AG04449 (cell line): ENCODE measurements around the gene PNPLA7.

Source experiments
- CTCF ChIA-PET: fragments of 350-600 bp; formaldehyde crosslinking; extraction: SDS; loops from one replicate; lab custom pipeline; 2021; ENCODE audit warnings: antibody characterized with exemption; lab: Yijun Ruan, JAX
- POLR2A ChIA-PET: fragments of 400-600, 350-600 bp; formaldehyde crosslinking; extraction: SDS; loops from one replicate; lab custom pipeline; 2020; ENCODE audit warnings: antibody characterized with exemption, inconsistent platforms; lab: Yijun Ruan, JAX
- DNase-seq: peaks from one replicate; pipeline ENCODE4 v3.0.0-alpha.2; 2010; ENCODE audit warnings: low read depth, low spot score
- H3K4me3 ChIP-seq: 2 replicates; pipeline ENCODE4 v1.5.1; 2011; ENCODE audit warnings: low read depth, mild to moderate bottlenecking, control low read depth, low read length
- CTCF ChIP-seq: IDR thresholded peaks from one replicate; pipeline ENCODE4 v1.5.1; 2011; ENCODE audit warnings: mild to moderate bottlenecking, moderate library complexity, low read length, control low read depth, inconsistent platforms; ENCODE audit not compliant: insufficient read depth; ENCODE audit errors: missing control alignments

PNPLA7 gene

DNA sequence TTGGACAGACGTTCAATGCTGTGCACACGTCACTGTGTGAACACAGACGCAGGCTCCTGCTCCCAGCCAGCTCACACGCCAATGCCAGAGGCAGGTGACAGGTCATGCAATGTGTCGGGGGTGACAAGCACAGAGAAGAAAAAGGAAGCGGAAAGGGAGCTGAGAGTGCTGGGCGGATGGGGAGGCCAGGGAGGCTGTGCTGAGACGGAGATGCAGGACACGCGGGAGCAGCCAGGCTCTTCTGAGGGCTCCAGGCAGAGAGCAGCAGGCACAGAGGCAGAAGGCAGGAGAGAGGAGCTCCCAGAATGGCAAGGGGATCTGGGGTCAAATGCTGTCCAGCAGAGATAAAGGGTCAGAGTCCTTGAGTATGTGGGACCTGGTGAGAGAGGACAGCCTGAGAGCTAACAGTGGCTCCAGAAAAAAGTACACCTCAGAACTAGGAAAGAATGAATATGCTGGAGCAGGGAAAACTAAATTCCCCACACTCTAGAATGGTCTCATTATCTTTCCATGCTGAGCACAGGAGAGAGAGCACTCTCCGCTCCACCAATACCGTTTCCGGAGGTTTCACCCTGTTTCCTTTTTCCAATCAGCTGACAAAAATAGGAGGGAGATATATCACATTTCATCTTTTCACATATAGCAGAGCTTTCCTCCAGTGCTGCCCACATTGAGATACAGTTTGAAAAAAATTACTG lies 58.3 kb downstream of the PNPLA7 start:
- CTCF ChIA-PET, result no interaction called here
- no peak for TF ChIP-seq CTCF
- H3K4me3 ChIP-seq, result no peak overlapping the region
- no peak for DNase-seq
- POLR2A ChIA-PET, result no interaction called here

DNA sequence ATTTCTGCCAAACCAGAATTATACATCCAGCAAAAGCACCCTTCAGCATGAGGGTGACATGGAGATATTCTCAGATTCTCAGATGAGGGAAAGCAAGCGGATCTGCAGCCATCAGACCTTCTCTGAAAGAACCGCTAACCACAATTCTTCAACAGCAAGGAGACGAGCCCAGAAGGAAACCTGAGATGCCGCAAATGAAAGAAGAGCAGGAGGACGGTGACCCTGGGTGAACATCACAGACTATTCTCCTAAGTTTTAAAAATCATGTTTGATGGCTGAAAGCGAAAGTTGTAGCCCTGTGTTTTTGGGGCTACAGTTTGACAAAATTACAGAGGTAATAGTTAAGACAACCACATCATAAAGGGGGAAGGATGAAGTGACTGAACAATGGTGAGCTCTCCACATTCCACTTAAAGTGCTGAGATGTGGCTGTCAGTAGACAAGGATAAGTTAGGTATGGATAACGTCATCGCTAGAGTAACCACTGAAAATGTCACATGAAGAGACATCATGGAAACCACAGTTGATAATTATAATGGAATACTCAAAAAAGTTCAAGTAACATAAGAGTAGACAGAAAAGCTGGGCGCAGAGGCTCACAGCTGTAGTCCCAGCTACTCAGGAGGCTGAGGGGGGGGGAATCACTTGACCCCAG lies 59.5 kb downstream of the PNPLA7 start:
- TF ChIP-seq CTCF, result no peak
- no peak overlapping the region for H3K4me3 ChIP-seq
- DNase-seq, result no peak
- ChIA-PET CTCF (interaction anchor here (1.3 kb wide), 1 partner anchor 11 kb away, joined by 3 read pairs; no protein-coding TSS in a partner anchor), POLR2A (no interaction called here)

DNA sequence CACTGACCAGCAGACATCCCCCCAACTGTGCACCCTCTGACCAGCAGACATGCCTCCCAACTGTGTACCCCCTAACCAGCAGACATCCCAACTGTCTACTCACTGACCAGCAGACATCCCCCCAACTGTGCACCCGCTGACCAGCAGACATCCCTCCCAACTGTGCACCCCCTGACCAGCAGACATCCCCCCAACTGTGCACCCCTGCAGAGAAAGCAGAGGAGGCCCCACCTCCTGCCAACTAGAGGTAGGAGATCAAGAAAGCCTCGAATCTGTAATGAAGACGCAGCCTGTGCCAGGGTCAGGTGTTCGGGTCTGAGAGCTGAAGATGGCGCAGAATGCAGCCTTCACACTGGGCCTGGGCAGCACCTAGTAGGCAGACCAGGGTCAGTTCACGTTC lies 61.3 kb downstream of the PNPLA7 start:
- ChIA-PET POLR2A (no interaction called here), CTCF (no interaction called here)
- no peak overlapping the region for H3K4me3 ChIP-seq
- DNase-seq, result no peak
- TF ChIP-seq CTCF, result no peak

GRCh38 chr9:137488327-137488653 lies 61.9 kb downstream of the PNPLA7 start:
- ChIA-PET POLR2A (no interaction called here), CTCF (no interaction called here)
- no peak overlapping the region for H3K4me3 ChIP-seq
- no peak for DNase-seq
- no peak for TF ChIP-seq CTCF

- no peak overlapping the region for H3K4me3 ChIP-seq
- ChIA-PET CTCF (interaction anchor here (0.8 kb wide), 1 partner anchor 17 kb away, joined by 3 read pairs; no protein-coding TSS in a partner anchor), POLR2A (no interaction called here)
- DNase-seq, result no peak
- TF ChIP-seq CTCF, result no peak
Observed at GRCh38 chr9:137487454-137488326, 62.5 kb downstream of the PNPLA7 start.
